ENCODE results near the gene NUP214. TPM values are rescaled to one million over a fixed set of nuclear protein-coding genes. Genes with fewer than 3 reads are reported as not detected.

NUP214 gene
- total RNA-seq, 2 experiments from 2014 or later = 19.7 to 69.6 TPM

DNA sequence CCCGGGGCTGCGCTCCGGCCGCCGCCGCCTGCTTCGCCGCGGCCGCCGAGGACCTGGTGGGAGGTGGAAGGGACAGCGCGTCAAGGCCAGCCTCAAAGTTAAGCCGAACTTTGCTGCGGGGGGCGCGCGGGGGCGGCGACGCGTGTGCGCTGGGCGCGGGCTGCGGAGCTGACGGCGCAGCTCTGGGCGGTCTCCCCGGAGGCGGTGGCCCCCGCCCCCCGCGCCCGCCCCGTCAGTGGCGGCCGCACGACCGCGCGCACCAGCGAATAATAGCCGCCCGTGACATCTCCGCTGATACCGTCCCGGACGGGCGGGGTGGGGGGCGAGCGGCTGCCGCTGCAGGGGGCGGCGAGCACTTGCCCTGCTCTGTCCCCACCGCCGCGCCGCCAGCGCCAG is 151.5 kb downstream of the NUP214 start:
- CTCF ChIA-PET (ENCODE audit: unreplicated experiment) = no interaction called here
- Histone ChIP-seq H4K20me1 (ENCODE audit: insufficient read depth, low read length) (no peaks in the 10 kb centered on the region), H3K4me2 (ENCODE audit: low read length) (peak overlapping the region; percentile 74), H3K4me1 (ENCODE audit: insufficient read depth, low read length, poor library complexity, severe bottlenecking) (peaks cover 28% of the 10 kb centered on the region), H2AFZ (ENCODE audit: low read length) (no peak overlapping the region), H3K79me2 (ENCODE audit: insufficient read depth, low read depth, low read length) (peaks cover 45% of the 10 kb centered on the region), H3K36me3 (ENCODE audit: insufficient read depth, low read length) (peaks cover 14% of the 10 kb centered on the region; the same call in 1 of the 2 replicates), H3K9me3 (ENCODE audit: low read length) (no peaks in the 10 kb centered on the region), H3K9me2 (ENCODE audit: insufficient read depth, low read length) (no peaks in the 10 kb centered on the region), H3K27ac (ENCODE audit: low read depth, low read length, poor library complexity, severe bottlenecking) (peak overlapping the region; percentile 54), H3K4me3 (ENCODE audit: low read depth, low read length, poor library complexity, severe bottlenecking) (peak overlapping the region; percentile 90)
- peak; percentile 31 for DNase-seq (ENCODE audit: low spot score)
- intact Hi-C loops (cut with micrococcal nuclease; ENCODE audit: unreplicated experiment) = loop anchor here (5.0 to 10.0 kb wide), 3 partner anchors 35 to 460 kb away; no protein-coding TSS in a partner anchor
- no TSS peak for BruUV-seq (replicated peaks)
- TF ChIP-seq EZH2phosphoT487 (IDR thresholded peaks at IDR 0.05; ENCODE audit: borderline replicate concordance, low read depth, low read length) = no peak
- TF ChIP-seq, protein P1, sequence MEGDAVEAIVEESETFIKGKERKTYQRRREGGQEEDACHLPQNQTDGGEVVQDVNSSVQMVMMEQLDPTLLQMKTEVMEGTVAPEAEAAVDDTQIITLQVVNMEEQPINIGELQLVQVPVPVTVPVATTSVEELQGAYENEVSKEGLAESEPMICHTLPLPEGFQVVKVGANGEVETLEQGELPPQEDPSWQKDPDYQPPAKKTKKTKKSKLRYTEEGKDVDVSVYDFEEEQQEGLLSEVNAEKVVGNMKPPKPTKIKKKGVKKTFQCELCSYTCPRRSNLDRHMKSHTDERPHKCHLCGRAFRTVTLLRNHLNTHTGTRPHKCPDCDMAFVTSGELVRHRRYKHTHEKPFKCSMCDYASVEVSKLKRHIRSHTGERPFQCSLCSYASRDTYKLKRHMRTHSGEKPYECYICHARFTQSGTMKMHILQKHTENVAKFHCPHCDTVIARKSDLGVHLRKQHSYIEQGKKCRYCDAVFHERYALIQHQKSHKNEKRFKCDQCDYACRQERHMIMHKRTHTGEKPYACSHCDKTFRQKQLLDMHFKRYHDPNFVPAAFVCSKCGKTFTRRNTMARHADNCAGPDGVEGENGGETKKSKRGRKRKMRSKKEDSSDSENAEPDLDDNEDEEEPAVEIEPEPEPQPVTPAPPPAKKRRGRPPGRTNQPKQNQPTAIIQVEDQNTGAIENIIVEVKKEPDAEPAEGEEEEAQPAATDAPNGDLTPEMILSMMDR (conservative IDR thresholded peaks at IDR 0.05; ENCODE audit: low read length) = no peak
- POLR2A ChIA-PET = interaction anchor here (0.6 to 7.9 kb wide), 2 partner anchors 22 to 99 kb away, joined by 5 to 132 read pairs; no protein-coding TSS in a partner anchor

DNA sequence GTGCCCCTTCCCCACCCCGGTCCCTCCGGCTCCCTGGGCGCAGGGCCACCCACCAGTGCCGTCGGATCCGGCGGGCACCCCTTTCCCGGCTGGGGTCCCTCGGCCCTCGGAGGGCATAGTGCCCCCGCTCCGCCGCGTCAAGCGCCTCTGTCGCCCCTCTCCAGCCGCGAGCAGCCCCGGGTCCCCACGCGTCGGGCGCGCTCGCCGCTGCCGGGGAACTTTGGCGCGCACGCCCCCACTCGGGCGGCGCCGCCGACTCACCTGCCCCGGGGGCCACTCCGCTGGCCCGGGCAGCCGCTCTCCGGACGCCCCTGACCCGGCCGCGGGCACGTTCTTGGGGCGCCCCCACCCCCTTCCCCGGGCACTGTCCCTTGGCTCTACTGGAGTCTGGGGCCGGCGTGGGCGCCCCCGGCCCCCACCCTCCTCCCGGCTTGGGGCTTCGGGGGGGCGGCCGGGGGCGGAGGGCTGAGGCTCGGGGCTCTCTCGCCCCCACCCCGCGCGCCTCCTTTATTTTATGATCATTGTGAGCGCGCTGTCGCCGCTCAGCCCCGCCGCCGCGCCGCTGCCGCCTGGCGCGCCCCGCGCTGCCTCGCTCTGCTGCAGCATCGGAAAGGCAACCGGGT is 152.0 kb downstream of the NUP214 start:
- TF ChIP-seq EZH2phosphoT487 (IDR thresholded peaks at IDR 0.05; ENCODE audit: borderline replicate concordance, low read depth, low read length) = no peak
- TF ChIP-seq, protein P1 (conservative IDR thresholded peaks at IDR 0.05; ENCODE audit: low read length) = peak; percentile 38; the same call in 1 of the 2 replicates
- no peaks in the 10 kb centered on the region for H3K9me2 ChIP-seq (ENCODE audit: insufficient read depth, low read length)
- intact Hi-C loops (cut with micrococcal nuclease; ENCODE audit: unreplicated experiment) = loop anchor here (5.0 to 10.0 kb wide), 3 partner anchors 35 to 460 kb away; no protein-coding TSS in a partner anchor
- peak; percentile 25 for DNase-seq (ENCODE audit: low spot score)
- H4K20me1 ChIP-seq (ENCODE audit: insufficient read depth, low read length) = no peaks in the 10 kb centered on the region
- peak overlapping the region; percentile 54 for H3K27ac ChIP-seq (ENCODE audit: low read depth, low read length, poor library complexity, severe bottlenecking)
- H2AFZ ChIP-seq (ENCODE audit: low read length) = no peak overlapping the region
- peak overlapping the region; percentile 90 for H3K4me3 ChIP-seq (ENCODE audit: low read depth, low read length, poor library complexity, severe bottlenecking)
- no TSS peak for BruUV-seq (replicated peaks)
- ChIA-PET POLR2A (interaction anchor here (0.6 kb wide), 2 partner anchors 99 to 153 kb away, joined by 4 to 5 read pairs; no protein-coding TSS in a partner anchor), CTCF (ENCODE audit: unreplicated experiment) (no interaction called here)
- peaks cover 23% of the 10 kb centered on the region for H3K4me1 ChIP-seq (ENCODE audit: insufficient read depth, low read length, poor library complexity, severe bottlenecking)
- H3K4me2 ChIP-seq (ENCODE audit: low read length) = peak overlapping the region; percentile 74
- H3K79me2 ChIP-seq (ENCODE audit: insufficient read depth, low read depth, low read length) = peaks cover 40% of the 10 kb centered on the region
- H3K9me3 ChIP-seq (ENCODE audit: low read length) = no peaks in the 10 kb centered on the region
- H3K36me3 ChIP-seq (ENCODE audit: insufficient read depth, low read length) = peaks cover 14% of the 10 kb centered on the region; the same call in 1 of the 2 replicates

All from OCI-LY7 (cell line).